SK-N-SH (cell line): ENCODE data around the gene ACTC1. TPM values are rescaled to one million over a fixed set of nuclear protein-coding genes. Genes with fewer than 3 reads are reported as not detected.

Experiments used
- CTCF ChIA-PET: fragments of 300-600, 350-600 bp; formaldehyde crosslinking; extraction: SDS; loops from one replicate; lab custom pipeline; 2021; lab: Yijun Ruan, JAX
- POLR2A ChIA-PET: fragments of 350-600 bp; sonication (Branson Sonifier 250); formaldehyde crosslinking; extraction: SDS; loops from one replicate; lab custom pipeline; 2020; ENCODE audit warnings: antibody characterized with exemption, inconsistent platforms; lab: Yijun Ruan, JAX
- DNase-seq: peaks from one replicate; pipeline ENCODE4 v3.0.0; 2012
- H2AFZ ChIP-seq: fragments of 200-600 bp; sonication (generic); 2 replicates; pipeline ENCODE4 v1.8.1; 2016; ENCODE audit warnings: antibody characterized with exemption, mild to moderate bottlenecking, low read depth
- H3F3A ChIP-seq: fragments of 200-600 bp; sonication (generic); replicated peaks from 2 replicates; pipeline ENCODE3; 2016; ENCODE audit warnings: antibody characterized with exemption, mild to moderate bottlenecking; ENCODE audit not compliant: insufficient read depth
- H3K27ac ChIP-seq, 2 experiments: fragments of 200-500 bp in 1 of 2; fragments of 200-600 bp in 1 of 2; sonication (Bioruptor generic) in 1 of 2; sonication (generic), shearing (Covaris generic) in 1 of 2; 2 replicates each; pipeline versions ENCODE4 v1.5.1 to v1.6.1; 2014 to 2016; ENCODE audit warnings: low read depth in 2 of 2, inconsistent platforms in 1 of 2, low read length in 1 of 2, mild to moderate bottlenecking in 1 of 2, mixed read lengths in 1 of 2
- H3K27me3 ChIP-seq: fragments of 200-600 bp; sonication (generic), shearing (Covaris generic); 2 replicates; pipeline ENCODE4 v1.6.1; 2016; ENCODE audit warnings: mixed run types; ENCODE audit not compliant: insufficient read depth
- H3K36me3 ChIP-seq, 2 experiments: fragments of 200-500 bp in 1 of 2; fragments of 200-600 bp in 1 of 2; sonication (Bioruptor generic) in 1 of 2; sonication (generic) in 1 of 2; replicated peaks in 1 of 2; 2 replicates each; pipeline versions ENCODE3 to v1.5.1; 2014 to 2016; ENCODE audit warnings: low read length in 1 of 2, mild to moderate bottlenecking in 1 of 2; ENCODE audit not compliant: insufficient read depth in 2 of 2, control insufficient read depth in 1 of 2
- H3K4me1 ChIP-seq, 2 experiments: fragments of 200-500 bp in 1 of 2; fragments of 200-600 bp in 1 of 2; sonication (Bioruptor generic) in 1 of 2; sonication (generic), shearing (Covaris generic) in 1 of 2; 2 replicates each; pipeline versions ENCODE4 v1.5.1 to v1.6.1; 2014 to 2016; ENCODE audit warnings: low read depth in 1 of 2, low read length in 1 of 2, mixed run types in 1 of 2; ENCODE audit not compliant: insufficient read depth in 2 of 2, control insufficient read depth in 1 of 2
- H3K4me2 ChIP-seq: fragments of 200-600 bp; sonication (generic), shearing (Covaris generic); 2 replicates; pipeline ENCODE4 v1.6.1; 2017; ENCODE audit warnings: mixed run types
- H3K4me3 ChIP-seq, 2 experiments: fragments of 200-500 bp in 1 of 2; fragments of 200-600 bp in 1 of 2; sonication (Bioruptor generic) in 1 of 2; sonication (generic), shearing (Covaris generic) in 1 of 2; 2 replicates each; pipeline versions ENCODE4 v1.5.1 to v1.8.1; 2014 to 2016; ENCODE audit warnings: low read depth in 2 of 2, inconsistent platforms in 1 of 2, low read length in 1 of 2, mild to moderate bottlenecking in 1 of 2, mixed read lengths in 1 of 2, moderate library complexity in 1 of 2
- H3K79me2 ChIP-seq: fragments of 200-600 bp; sonication (generic); 2 replicates; pipeline ENCODE4 v1.8.1; 2017; ENCODE audit warnings: mild to moderate bottlenecking; ENCODE audit not compliant: insufficient read depth
- H3K9ac ChIP-seq: fragments of 200-600 bp; sonication (generic); 2 replicates; pipeline ENCODE4 v1.6.1; 2017; ENCODE audit warnings: mixed run types
- H3K9me2 ChIP-seq: fragments of 200-600 bp; sonication (generic); 2 replicates; pipeline ENCODE4 v1.6.1; 2017; ENCODE audit warnings: mixed run types
- H3K9me3 ChIP-seq: fragments of 200-600 bp; sonication (generic); 2 replicates; pipeline ENCODE4 v1.6.1; 2017; ENCODE audit warnings: mixed run types, mild to moderate bottlenecking, moderate library complexity
- H4K20me1 ChIP-seq: fragments of 200-600 bp; sonication (generic); 2 replicates; pipeline ENCODE4 v1.6.1; 2017; ENCODE audit warnings: mild to moderate bottlenecking, mixed run types; ENCODE audit not compliant: insufficient read depth
- ELF1 ChIP-seq: IDR thresholded peaks from 2 replicates; pipeline ENCODE4 v1.4.0; 2012
- EP300 ChIP-seq, 2 experiments: IDR thresholded peaks; 2 replicates each; pipeline versions ENCODE4 v1.4.0 to v1.6.1; 2012; ENCODE audit warnings: borderline replicate concordance in 1 of 2, low read depth in 1 of 2, low read length in 1 of 2
- EZH2phosphoT487 ChIP-seq: fragments of 200-600 bp; sonication (generic); IDR thresholded peaks from 2 replicates; pipeline ENCODE4 v1.6.1; 2017; ENCODE audit warnings: low read depth, mixed run types, mild to moderate bottlenecking, antibody characterized with exemption, moderate library complexity, borderline replicate concordance
- FOXM1 ChIP-seq: IDR thresholded peaks from 2 replicates; pipeline ENCODE4 v1.4.0; 2012; ENCODE audit warnings: low read depth, mild to moderate bottlenecking
- SMC3 ChIP-seq: IDR thresholded peaks from 2 replicates; pipeline ENCODE4 v1.6.1; 2012; ENCODE audit warnings: low read depth, low read length, improper control_type of control experiment
- WGBS: methylation state at CpG from one replicate; pipeline ENCODE4 v1.1.6; 2017; ENCODE audit warnings: low lambda C conversion rate; 5-methylcytosine and 5-hydroxymethylcytosine counted together
- polyA plus RNA-seq, 3 experiments: library from polyadenylated mRNA; depleted of rRNA; stranded (reverse); fragments of >200 nt; gene quantifications; 2 replicates each; pipeline ENCODE4 v1.2.3, GENCODE V29; 2012
- TF ChIP-seq, protein P1 (sequence below): fragments of 150-350 bp; IDR thresholded peaks from 2 replicates; pipeline ENCODE4 v1.6.1; 2017; ENCODE audit warnings: antibody characterized with exemption, low read length, low read depth, borderline replicate concordance
- TF ChIP-seq, protein P2 (sequence below): IDR thresholded peaks from 2 replicates; pipeline ENCODE4 v1.6.1; 2012; ENCODE audit warnings: mild to moderate bottlenecking, low read depth, low read length, moderate library complexity
- TF ChIP-seq, protein P3 (sequence below): IDR thresholded peaks from 2 replicates; pipeline ENCODE4 v1.4.0; 2012; ENCODE audit warnings: low read depth, borderline replicate concordance

The ACTC1 gene
- polyA plus RNA-seq, 1 of the 3 experiments (the other 2 are of a cell fraction): not detected

DNA sequence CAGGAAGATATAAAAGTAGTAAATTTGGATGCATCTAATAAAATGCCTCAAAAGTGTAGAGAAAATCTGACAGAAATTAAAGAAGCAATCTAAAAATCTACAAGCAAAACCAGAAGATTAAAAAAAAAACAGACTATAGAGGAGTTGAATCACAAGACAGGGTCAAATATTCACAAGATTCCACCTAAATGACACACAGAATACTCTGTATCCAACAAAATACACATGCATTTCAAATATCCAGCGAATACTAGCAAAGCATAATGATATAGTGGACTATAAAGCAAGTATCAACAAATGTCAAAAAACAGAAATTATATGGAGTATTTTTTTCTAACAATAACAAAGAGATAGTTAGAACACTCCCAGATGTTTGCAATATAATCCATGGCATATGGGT is 20.5 kb upstream of the ACTC1 start:
- H3K27ac ChIP-seq: peak overlapping the region in 1 of 2 experiments; percentile 6; a peak in 1 of 4 replicates
- 58% methylated on average over 1 of the region's 1 CpG for WGBS
- peaks cover 9 to 15% of the 10 kb centered on the region in 2 experiments for H3K4me1 ChIP-seq
- H2AFZ ChIP-seq: no peak overlapping the region
- no peaks in the 10 kb centered on the region for H3K36me3 ChIP-seq
- no peaks in the 10 kb centered on the region for H4K20me1 ChIP-seq
- H3K79me2 ChIP-seq: no peaks in the 10 kb centered on the region
- no peaks in the 10 kb centered on the region for H3K9me3 ChIP-seq
- TF ChIP-seq EZH2phosphoT487 (no peak), EP300 (IDR thresholded peaks at IDR 0.05; ENCODE audit: borderline replicate concordance in 1 of 2, low read depth in 1 of 2, low read length in 1 of 2) (no peak), SMC3 (no peak)
- TF ChIP-seq, protein P1, sequence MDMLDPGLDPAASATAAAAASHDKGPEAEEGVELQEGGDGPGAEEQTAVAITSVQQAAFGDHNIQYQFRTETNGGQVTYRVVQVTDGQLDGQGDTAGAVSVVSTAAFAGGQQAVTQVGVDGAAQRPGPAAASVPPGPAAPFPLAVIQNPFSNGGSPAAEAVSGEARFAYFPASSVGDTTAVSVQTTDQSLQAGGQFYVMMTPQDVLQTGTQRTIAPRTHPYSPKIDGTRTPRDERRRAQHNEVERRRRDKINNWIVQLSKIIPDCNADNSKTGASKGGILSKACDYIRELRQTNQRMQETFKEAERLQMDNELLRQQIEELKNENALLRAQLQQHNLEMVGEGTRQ: no peak
- TF ChIP-seq, all 33 proteins: peak for 0
- ChIA-PET CTCF (interaction anchor here (1.2 to 1.7 kb wide), 2 partner anchors 24 to 108 kb away, joined by 3 to 10 read pairs; no protein-coding TSS in a partner anchor), POLR2A (no interaction called here)
- Histone ChIP-seq H3F3A (peaks cover 41% of the 10 kb centered on the region), H3K4me3 (no peak overlapping the region), H3K9ac (no peak overlapping the region), H3K4me2 (no peak overlapping the region), H3K27me3 (no peaks in the 10 kb centered on the region), H3K9me2 (no peaks in the 10 kb centered on the region)
- DNase-seq: no peak

DNA sequence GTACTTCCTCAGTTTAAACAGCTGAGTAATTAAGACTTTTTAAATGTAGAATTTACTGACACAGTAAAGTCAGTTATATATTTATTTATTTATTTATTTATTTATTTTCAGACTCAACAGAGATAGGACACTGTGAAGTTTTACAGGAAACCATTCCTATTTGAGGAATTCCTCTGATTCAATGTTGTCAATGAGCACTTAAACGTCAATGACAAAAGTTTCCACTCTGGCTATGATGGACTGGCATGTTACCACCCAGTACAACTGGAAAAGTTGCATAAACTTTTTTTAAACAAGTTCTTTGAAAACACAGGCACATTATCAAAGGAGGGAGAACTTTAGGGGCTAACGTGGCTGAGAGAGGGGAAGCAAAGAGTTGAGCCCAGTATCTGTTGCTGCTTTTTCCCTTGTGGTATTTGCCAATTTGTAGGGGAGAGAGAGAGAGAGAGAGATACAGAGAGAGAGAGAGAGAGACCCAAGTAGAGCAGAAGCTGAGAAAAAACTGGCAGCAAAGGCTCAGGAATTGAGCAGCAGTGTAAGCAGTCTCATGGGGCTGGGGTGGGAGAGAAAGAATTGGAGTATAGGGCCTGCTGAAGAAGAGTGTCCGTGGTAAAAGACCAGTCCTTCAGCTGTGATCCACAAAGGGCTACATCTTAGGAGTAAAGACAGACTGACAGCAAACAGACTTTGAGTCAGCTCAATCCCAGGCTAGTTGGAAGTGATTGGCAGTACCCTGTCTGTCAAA is 18.3 kb upstream of the ACTC1 start:
- no peak for DNase-seq
- WGBS: 78% methylated on average over 3 of the region's 3 CpGs
- peaks cover 9 to 16% of the 10 kb centered on the region in 2 experiments for H3K4me1 ChIP-seq
- H3K27ac ChIP-seq: peak overlapping the region in 1 of 2 experiments; percentile 94; a peak in 2 of 4 replicates
- no peaks in the 10 kb centered on the region for H3K79me2 ChIP-seq
- no peaks in the 10 kb centered on the region for H3K36me3 ChIP-seq
- H4K20me1 ChIP-seq: no peaks in the 10 kb centered on the region
- no peaks in the 10 kb centered on the region for H3K9me2 ChIP-seq
- CTCF ChIA-PET: interaction anchor here (0.6 to 1.2 kb wide), 2 partner anchors 12 to 39 kb away, joined by 3 read pairs; no protein-coding TSS in a partner anchor
- H3K27me3 ChIP-seq: no peaks in the 10 kb centered on the region
- no peak overlapping the region for H3K9ac ChIP-seq
- H2AFZ ChIP-seq: peak overlapping the region; percentile 13; the same call in 1 of the 2 replicates
- H3F3A ChIP-seq: peaks cover 47% of the 10 kb centered on the region
- H3K4me3 ChIP-seq: no peak overlapping the region
- no peak overlapping the region for H3K4me2 ChIP-seq
- no peak for TF ChIP-seq FOXM1
- TF ChIP-seq, protein P2, sequence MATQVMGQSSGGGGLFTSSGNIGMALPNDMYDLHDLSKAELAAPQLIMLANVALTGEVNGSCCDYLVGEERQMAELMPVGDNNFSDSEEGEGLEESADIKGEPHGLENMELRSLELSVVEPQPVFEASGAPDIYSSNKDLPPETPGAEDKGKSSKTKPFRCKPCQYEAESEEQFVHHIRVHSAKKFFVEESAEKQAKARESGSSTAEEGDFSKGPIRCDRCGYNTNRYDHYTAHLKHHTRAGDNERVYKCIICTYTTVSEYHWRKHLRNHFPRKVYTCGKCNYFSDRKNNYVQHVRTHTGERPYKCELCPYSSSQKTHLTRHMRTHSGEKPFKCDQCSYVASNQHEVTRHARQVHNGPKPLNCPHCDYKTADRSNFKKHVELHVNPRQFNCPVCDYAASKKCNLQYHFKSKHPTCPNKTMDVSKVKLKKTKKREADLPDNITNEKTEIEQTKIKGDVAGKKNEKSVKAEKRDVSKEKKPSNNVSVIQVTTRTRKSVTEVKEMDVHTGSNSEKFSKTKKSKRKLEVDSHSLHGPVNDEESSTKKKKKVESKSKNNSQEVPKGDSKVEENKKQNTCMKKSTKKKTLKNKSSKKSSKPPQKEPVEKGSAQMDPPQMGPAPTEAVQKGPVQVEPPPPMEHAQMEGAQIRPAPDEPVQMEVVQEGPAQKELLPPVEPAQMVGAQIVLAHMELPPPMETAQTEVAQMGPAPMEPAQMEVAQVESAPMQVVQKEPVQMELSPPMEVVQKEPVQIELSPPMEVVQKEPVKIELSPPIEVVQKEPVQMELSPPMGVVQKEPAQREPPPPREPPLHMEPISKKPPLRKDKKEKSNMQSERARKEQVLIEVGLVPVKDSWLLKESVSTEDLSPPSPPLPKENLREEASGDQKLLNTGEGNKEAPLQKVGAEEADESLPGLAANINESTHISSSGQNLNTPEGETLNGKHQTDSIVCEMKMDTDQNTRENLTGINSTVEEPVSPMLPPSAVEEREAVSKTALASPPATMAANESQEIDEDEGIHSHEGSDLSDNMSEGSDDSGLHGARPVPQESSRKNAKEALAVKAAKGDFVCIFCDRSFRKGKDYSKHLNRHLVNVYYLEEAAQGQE: no peak
- TF ChIP-seq ELF1: no peak
- TF ChIP-seq, protein P3, sequence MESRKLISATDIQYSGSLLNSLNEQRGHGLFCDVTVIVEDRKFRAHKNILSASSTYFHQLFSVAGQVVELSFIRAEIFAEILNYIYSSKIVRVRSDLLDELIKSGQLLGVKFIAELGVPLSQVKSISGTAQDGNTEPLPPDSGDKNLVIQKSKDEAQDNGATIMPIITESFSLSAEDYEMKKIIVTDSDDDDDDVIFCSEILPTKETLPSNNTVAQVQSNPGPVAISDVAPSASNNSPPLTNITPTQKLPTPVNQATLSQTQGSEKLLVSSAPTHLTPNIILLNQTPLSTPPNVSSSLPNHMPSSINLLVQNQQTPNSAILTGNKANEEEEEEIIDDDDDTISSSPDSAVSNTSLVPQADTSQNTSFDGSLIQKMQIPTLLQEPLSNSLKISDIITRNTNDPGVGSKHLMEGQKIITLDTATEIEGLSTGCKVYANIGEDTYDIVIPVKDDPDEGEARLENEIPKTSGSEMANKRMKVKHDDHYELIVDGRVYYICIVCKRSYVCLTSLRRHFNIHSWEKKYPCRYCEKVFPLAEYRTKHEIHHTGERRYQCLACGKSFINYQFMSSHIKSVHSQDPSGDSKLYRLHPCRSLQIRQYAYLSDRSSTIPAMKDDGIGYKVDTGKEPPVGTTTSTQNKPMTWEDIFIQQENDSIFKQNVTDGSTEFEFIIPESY: no peak
- TF ChIP-seq, all 33 proteins: peak for 0
- no peaks in the 10 kb centered on the region for H3K9me3 ChIP-seq
- POLR2A ChIA-PET: no interaction called here
